SJSA1 (cell line): ENCODE data around the gene PMEPA1. TPM values are rescaled to one million over a fixed set of nuclear protein-coding genes. Genes with fewer than 3 reads are reported as not detected.

Experiments
- DNase-seq, 2 experiments: peaks; one replicate each; pipeline ENCODE4 v3.0.0-alpha.2; 2015 to 2020; ENCODE audit warnings: low spot score in 2 of 2, low read depth in 1 of 2
- H3K27ac ChIP-seq: fragments of 250-450 bp; sonication (Bioruptor Pico); 2 replicates; pipeline ENCODE4 v1.5.1; 2020; ENCODE audit warnings: mild to moderate bottlenecking, moderate library complexity
- H3K27me3 ChIP-seq: fragments of 250-450 bp; sonication (Bioruptor Pico); replicated peaks from 2 replicates; pipeline ENCODE4 v1.5.1; 2020; ENCODE audit warnings: mild to moderate bottlenecking, moderate library complexity
- H3K36me3 ChIP-seq: fragments of 250-450 bp; sonication (Bioruptor Pico); 2 replicates; pipeline ENCODE4 v1.5.1; 2020; ENCODE audit warnings: mild to moderate bottlenecking
- H3K4me1 ChIP-seq: fragments of 250-450 bp; sonication (Bioruptor Pico); replicated peaks from 2 replicates; pipeline ENCODE4 v1.6.1; 2021; ENCODE audit warnings: mild to moderate bottlenecking
- H3K4me3 ChIP-seq: fragments of 250-450 bp; sonication (Bioruptor Pico); 2 replicates; pipeline ENCODE4 v1.5.1; 2020; ENCODE audit warnings: mild to moderate bottlenecking
- H3K9me3 ChIP-seq: fragments of 250-450 bp; sonication (Bioruptor Pico); replicated peaks from 2 replicates; pipeline ENCODE4 v1.5.1; 2020; ENCODE audit warnings: mild to moderate bottlenecking
- total RNA-seq: library from RNA; depleted of rRNA; stranded (reverse); fragments of >200 nt; shearing (Covaris generic); gene quantifications from 2 replicates; pipeline ENCODE4 v1.2.3, GENCODE V29; 2014

Gene PMEPA1
- total RNA-seq, 1 experiment from 2014 or later = 13.9 TPM

DNA sequence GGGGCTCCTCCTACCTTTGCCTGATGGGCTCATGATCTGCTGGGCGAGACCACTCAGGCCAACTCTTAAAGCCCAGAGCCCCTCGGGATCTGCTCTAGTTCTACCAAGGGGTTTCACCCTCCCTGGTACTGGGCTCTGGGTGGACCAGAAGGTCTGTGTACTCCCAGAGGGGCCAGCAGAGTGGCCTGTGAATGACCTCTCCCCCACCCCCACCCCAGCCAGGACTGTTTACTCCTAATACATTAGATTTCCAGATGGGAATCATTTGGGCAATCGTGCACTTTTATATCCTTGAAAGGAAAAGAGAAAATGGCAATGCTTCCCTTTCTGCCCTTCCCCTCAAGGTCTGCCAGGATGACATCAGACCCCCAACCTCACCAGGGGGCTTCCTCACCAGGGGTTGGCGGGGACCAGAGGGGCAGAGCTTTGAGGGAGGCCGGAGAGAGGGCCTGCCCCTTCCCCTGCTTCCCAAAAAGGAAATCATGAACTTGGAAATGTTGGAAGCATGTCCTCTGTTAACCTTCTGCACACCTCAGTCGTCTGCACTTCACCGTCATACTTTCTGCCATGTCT is 37.1 kb upstream of the PMEPA1 start:
- H3K4me3 ChIP-seq = no peak overlapping the region
- peaks cover 20% of the 10 kb centered on the region for H3K4me1 ChIP-seq
- no peak for DNase-seq
- H3K9me3 ChIP-seq = no peaks in the 10 kb centered on the region; the same call in 1 of the 2 replicates
- no peaks in the 10 kb centered on the region for H3K27me3 ChIP-seq
- H3K27ac ChIP-seq = no peak overlapping the region
- no peaks in the 10 kb centered on the region for H3K36me3 ChIP-seq

GRCh38 chr20:57746201-57746600 is 36.4 kb upstream of the PMEPA1 start:
- Histone ChIP-seq H3K27me3 (no peaks in the 10 kb centered on the region), H3K36me3 (no peaks in the 10 kb centered on the region), H3K4me3 (no peak overlapping the region), H3K9me3 (no peaks in the 10 kb centered on the region; the same call in 1 of the 2 replicates), H3K27ac (no peak overlapping the region), H3K4me1 (peaks cover 20% of the 10 kb centered on the region)
- no peak for DNase-seq

DNA sequence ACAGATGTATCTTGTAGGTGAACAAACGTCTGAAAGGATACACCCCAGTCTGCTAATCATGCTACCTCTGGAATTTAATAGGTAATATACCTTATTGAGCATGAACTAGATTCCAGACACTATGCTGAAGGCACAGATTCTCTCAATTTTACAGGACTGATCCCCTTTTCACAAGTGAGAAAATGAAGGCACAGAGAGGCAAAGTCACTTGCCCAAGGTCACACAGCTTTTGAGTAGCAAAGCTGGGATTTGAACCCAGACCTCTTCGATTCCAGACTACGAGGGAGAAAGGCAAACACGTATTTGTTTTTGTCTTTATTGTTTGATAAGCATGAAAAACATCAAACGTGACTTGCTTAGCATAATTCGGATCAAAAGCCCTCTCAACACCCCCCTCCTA is 34.4 kb upstream of the PMEPA1 start:
- H3K9me3 ChIP-seq = no peaks in the 10 kb centered on the region
- H3K36me3 ChIP-seq = no peaks in the 10 kb centered on the region
- peaks cover 17% of the 10 kb centered on the region for H3K4me1 ChIP-seq
- DNase-seq = no peak
- no peak overlapping the region for H3K4me3 ChIP-seq
- H3K27ac ChIP-seq = no peak overlapping the region
- H3K27me3 ChIP-seq = no peaks in the 10 kb centered on the region

DNA sequence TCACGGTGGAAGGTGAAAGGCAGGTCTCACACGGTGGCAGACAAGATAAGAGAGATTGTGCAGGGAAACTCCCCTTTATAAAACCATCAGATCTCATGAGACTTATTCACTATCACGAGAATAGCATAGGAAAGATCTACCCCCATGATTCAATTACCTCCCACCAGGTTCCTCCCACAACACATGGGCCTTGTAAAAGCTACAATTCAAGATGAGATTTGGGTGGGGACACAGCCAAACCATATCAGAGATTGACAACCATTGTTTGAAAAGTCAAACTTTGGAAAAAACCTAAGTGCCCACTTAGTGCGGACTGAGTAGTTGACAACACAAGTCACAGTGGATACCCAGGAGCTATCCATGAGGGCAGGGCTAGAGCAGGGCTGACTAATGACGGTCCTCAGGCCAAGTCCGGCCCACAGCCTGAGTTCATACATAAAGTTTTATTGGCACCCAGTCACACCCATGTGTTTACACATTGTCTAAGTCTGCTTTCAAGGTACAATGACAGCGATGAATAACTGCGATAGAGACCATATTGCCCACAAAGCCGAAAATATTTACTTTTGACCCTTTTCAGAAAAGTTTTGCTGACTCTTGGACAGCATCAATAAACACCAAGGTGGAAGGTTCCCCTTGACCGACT is 33.8 kb upstream of the PMEPA1 start:
- H3K9me3 ChIP-seq = no peaks in the 10 kb centered on the region
- H3K27me3 ChIP-seq = no peaks in the 10 kb centered on the region
- no peak overlapping the region for H3K27ac ChIP-seq
- H3K4me1 ChIP-seq = peaks cover 11% of the 10 kb centered on the region
- H3K4me3 ChIP-seq = no peak overlapping the region
- H3K36me3 ChIP-seq = no peaks in the 10 kb centered on the region
- no peak for DNase-seq

DNA sequence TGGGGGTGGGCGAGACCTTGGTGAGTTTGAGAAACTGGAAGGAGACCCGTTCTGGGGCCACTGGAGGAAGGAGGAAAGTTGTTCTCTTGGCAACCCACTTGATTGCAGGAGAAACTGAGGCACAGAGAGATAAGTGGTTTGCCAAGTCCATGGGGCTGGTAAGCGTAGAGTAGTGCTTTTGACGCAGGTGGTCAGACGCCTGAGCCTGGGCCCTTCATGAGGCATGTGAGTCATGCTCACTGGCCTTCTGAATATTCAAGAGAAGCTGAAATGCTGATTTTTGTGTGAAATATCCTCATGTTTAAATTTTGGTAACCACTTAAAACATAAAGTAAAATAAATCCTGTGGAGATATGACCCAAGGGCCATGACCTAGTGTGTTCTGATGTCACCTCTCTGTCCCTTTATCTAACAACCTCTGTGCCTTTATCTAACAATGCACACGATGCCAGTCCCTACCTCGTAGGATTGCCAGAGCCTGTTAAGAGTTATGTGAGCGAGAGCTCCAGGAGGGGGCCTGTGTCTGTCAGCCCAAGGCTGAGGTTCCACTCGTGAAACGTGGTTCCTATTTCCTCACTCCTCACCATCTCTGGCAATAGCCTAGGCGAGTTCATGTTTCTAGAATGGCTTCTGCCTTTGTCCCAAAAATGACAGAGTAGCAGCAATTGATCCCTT is 32.8 kb upstream of the PMEPA1 start:
- H3K9me3 ChIP-seq = no peaks in the 10 kb centered on the region
- peaks cover 1% of the 10 kb centered on the region for H3K4me1 ChIP-seq
- DNase-seq = no peak
- no peak overlapping the region for H3K4me3 ChIP-seq
- H3K36me3 ChIP-seq = no peaks in the 10 kb centered on the region
- H3K27ac ChIP-seq = no peak overlapping the region
- no peaks in the 10 kb centered on the region for H3K27me3 ChIP-seq

DNA sequence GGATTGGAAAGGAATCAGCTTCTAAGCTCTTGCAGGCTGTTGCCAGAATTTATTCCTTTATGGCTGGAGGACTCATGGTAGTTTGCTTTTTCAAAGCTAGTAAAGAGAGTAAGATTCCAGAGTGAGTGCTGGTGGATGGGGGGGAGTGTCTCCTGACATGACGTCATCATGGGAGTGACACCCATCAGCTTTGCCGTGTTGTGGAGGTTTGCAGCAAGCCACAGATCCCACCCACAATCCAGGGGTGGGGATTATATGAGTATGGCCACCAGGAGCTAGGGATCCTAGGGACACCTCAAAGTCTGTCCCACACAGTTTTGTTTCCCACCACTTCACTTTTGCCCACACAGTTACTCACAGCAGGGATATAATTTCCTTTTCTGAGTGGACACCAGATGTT is 28.7 kb upstream of the PMEPA1 start:
- Histone ChIP-seq H3K4me1 (no peaks in the 10 kb centered on the region), H3K36me3 (no peaks in the 10 kb centered on the region), H3K27me3 (no peaks in the 10 kb centered on the region), H3K27ac (no peak overlapping the region), H3K4me3 (no peak overlapping the region), H3K9me3 (no peaks in the 10 kb centered on the region)
- no peak for DNase-seq

- H3K9me3 ChIP-seq = no peaks in the 10 kb centered on the region
- H3K4me3 ChIP-seq = no peak overlapping the region
- no peak for DNase-seq
- H3K36me3 ChIP-seq = no peaks in the 10 kb centered on the region
- H3K27ac ChIP-seq = no peak overlapping the region
- H3K4me1 ChIP-seq = no peaks in the 10 kb centered on the region
- no peaks in the 10 kb centered on the region for H3K27me3 ChIP-seq
These were observed 28.2 kb upstream of the PMEPA1 start for GRCh38 chr20:57738053-57738452.

DNA sequence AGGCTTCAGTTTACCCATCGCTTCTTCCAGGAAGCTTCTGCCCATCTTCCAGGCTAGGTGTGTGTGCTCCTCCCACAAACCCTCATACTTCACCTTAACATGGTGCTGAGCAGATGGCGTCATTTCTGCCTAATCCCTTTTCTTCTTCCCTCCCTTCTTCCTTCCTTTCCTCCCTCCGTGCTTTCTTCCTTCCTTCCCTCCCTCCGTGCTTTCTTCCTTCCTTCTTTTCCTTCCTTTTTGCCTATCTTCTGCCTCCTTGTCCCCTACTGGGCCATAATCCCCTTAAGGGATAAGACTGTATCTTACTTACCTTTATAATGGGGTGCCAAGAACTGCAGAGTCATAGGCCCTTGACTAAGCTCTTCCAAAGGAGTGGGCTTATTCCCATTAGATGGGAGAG is 27.5 kb upstream of the PMEPA1 start:
- H3K4me1 ChIP-seq = no peaks in the 10 kb centered on the region
- H3K36me3 ChIP-seq = no peaks in the 10 kb centered on the region
- H3K9me3 ChIP-seq = no peaks in the 10 kb centered on the region
- no peak for DNase-seq
- H3K27ac ChIP-seq = no peak overlapping the region
- no peak overlapping the region for H3K4me3 ChIP-seq
- H3K27me3 ChIP-seq = no peaks in the 10 kb centered on the region

GRCh38 chr20:57736738-57737347 is 27.0 kb upstream of the PMEPA1 start:
- DNase-seq = no peak
- Histone ChIP-seq H3K27ac (no peak overlapping the region), H3K4me3 (no peak overlapping the region), H3K4me1 (no peaks in the 10 kb centered on the region), H3K9me3 (no peaks in the 10 kb centered on the region), H3K36me3 (no peaks in the 10 kb centered on the region), H3K27me3 (no peaks in the 10 kb centered on the region)

DNA sequence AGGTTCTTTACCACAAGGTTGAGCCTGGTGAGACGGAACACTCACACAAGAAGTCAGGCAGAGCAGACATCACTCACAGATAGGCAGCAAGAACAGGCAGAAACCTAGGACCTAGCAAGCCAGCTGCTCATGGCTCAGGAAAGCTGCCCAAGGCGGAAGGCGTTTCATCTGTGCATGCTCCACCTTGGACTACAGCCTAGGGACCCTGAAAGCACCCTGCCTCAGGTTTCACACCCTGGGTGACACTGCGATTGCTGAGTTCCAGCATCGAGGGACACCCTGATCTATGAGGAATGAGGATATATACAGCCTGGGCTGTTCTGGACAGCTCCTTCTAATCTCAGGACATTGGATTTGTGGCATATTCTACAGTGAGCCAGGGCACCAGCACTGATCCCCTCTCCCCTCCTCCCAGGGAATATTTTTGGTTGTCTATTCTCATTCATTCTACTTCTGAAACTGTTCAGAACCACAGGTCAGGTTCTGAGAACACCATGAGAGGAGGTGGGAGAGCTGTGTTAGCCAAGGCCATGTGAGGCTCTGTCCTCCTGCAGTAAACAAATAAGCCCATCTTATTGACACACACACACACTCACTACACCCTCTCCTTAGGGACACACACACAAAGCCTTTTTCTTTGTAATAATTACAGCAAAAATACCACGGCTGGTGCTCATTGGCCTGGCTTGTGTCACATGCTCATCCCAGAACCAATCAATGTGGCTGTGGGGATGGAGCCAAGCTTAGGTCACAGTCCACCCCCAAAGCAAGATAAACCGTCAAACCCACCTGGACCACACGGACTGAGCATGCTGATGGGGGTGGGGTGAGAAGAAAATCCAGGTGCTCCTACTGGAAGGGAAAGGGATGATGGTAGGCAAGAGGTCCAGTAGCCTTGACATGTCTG is 26.3 kb upstream of the PMEPA1 start:
- Histone ChIP-seq H3K4me3 (no peak overlapping the region), H3K9me3 (no peaks in the 10 kb centered on the region), H3K27ac (no peak overlapping the region), H3K27me3 (no peaks in the 10 kb centered on the region), H3K4me1 (no peaks in the 10 kb centered on the region), H3K36me3 (no peaks in the 10 kb centered on the region)
- DNase-seq = no peak

GRCh38 chr20:57734754-57735153 is 24.9 kb upstream of the PMEPA1 start:
- Histone ChIP-seq H3K4me1 (no peaks in the 10 kb centered on the region), H3K36me3 (no peaks in the 10 kb centered on the region)

DNA sequence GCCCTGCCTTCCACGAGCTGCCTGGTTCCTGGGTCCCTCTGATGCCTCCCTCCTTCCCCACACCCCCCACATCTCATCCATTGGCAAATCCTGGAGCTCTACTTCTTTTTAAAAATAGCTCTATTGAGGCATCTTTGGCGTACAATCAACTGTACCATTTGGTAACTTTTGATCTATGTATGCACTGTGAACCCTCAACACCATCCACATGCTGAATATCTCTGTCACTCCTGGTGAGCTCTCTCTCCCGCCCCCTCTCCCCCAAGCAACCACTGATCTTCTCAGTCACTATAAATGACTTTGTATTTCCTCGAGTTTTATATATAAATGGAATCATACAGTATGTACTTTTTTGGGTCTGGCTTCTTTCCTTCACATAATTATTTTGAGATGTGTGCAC is 22.4 kb upstream of the PMEPA1 start:
- H3K9me3 ChIP-seq = no peaks in the 10 kb centered on the region
- H3K4me3 ChIP-seq = no peak overlapping the region
- no peaks in the 10 kb centered on the region for H3K27me3 ChIP-seq
- DNase-seq = no peak
- H3K36me3 ChIP-seq = no peaks in the 10 kb centered on the region
- no peaks in the 10 kb centered on the region for H3K4me1 ChIP-seq
- H3K27ac ChIP-seq = no peak overlapping the region

More at GRCh38 chr20:57734754-57735153, 24.9 kb upstream of the PMEPA1 start:
- no peak for DNase-seq
- no peaks in the 10 kb centered on the region for H3K9me3 ChIP-seq
- H3K4me3 ChIP-seq = no peak overlapping the region
- no peaks in the 10 kb centered on the region for H3K27me3 ChIP-seq
- H3K27ac ChIP-seq = no peak overlapping the region

DNA sequence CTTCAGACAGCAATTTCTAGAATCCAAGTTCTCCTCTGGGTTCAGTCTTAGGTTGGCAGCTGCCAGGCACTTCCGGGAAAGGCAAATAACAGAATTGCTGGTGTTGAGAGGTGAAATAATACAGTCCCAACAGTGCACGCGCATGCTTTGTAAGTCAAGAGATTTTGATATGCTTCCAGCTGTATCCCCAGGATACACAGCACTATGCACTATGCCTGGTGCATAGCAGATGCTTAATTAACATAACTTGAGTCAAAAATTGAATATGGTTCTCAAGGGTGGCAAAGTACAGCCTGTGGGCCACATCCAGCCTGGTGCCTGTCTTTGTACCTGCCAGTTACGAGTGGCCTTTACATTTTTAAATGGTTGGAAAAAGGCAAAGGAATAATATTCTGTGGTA is 18.9 kb upstream of the PMEPA1 start:
- Histone ChIP-seq H3K27me3 (no peaks in the 10 kb centered on the region), H3K27ac (no peak overlapping the region), H3K4me3 (no peak overlapping the region), H3K36me3 (no peaks in the 10 kb centered on the region), H3K4me1 (no peaks in the 10 kb centered on the region), H3K9me3 (no peaks in the 10 kb centered on the region)
- DNase-seq = no peak
